ENCODE data around the gene IGF2R.
A peak's percentile ranks its signal among the peaks of the same experiment; 100 is the strongest.
"Not testable (repeated sequence)": the region's sequence is repeated elsewhere in the genome, so short reads cannot be mapped to it uniquely, and the experiment has no call there.

Gene IGF2R

GRCh38 chr6:159955945-159956361 is 12.9 kb upstream of the IGF2R start:
- no peak for DNase-seq

- no peak for DNase-seq
Measured at GRCh38 chr6:159957071-159957673, 11.7 kb upstream of the IGF2R start.

GRCh38 chr6:159959165-159959975 is 9.5 kb upstream of the IGF2R start:
- no peak for DNase-seq

- DNase-seq, result no peak
Measured at GRCh38 chr6:159959976-159960384, 8.9 kb upstream of the IGF2R start.

GRCh38 chr6:159960485-159960884 is 8.4 kb upstream of the IGF2R start:
- no peak for DNase-seq

- no peak for DNase-seq
Measured at GRCh38 chr6:159961528-159961927, 7.4 kb upstream of the IGF2R start.

GRCh38 chr6:159963111-159963510 is 5.8 kb upstream of the IGF2R start:
- DNase-seq, result no peak

- DNase-seq, result no peak
Measured at GRCh38 chr6:159964046-159964445, 4.8 kb upstream of the IGF2R start.

GRCh38 chr6:159966339-159966738 is 2.5 kb upstream of the IGF2R start:
- no peak for DNase-seq

- no peak for DNase-seq
Measured at GRCh38 chr6:159966981-159967380, 1.9 kb upstream of the IGF2R start.

- not testable (repeated sequence) for DNase-seq
Measured at GRCh38 chr6:159967621-159968020, 1.3 kb upstream of the IGF2R start.

- DNase-seq, result no peak
Measured at GRCh38 chr6:159969204-159969912, 476 bp downstream of the IGF2R start.

GRCh38 chr6:159969921-159970320 is 1.0 kb downstream of the IGF2R start:
- DNase-seq, result peak; percentile 60

GRCh38 chr6:159970659-159971063 is 1.8 kb downstream of the IGF2R start:
- DNase-seq, result no peak

- DNase-seq, result no peak
Measured at GRCh38 chr6:159971341-159972178, 2.7 kb downstream of the IGF2R start.

GRCh38 chr6:159972506-159973268 is 3.8 kb downstream of the IGF2R start:
- no peak for DNase-seq

- DNase-seq, result no peak
Measured at GRCh38 chr6:159973406-159973805, 4.5 kb downstream of the IGF2R start.

- DNase-seq, result no peak
Measured at GRCh38 chr6:159973951-159974350, 5.1 kb downstream of the IGF2R start.

GRCh38 chr6:159974932-159975331 is 6.0 kb downstream of the IGF2R start:
- no peak for DNase-seq

GRCh38 chr6:159976686-159977254 is 7.9 kb downstream of the IGF2R start:
- DNase-seq, result no peak

- DNase-seq, result no peak
Measured at GRCh38 chr6:159977255-159977903, 8.5 kb downstream of the IGF2R start.

All from NCI-H748 treated with DMSO at 0.1 percent for 48 hours (cell line).